IPS-15b (cell line): ENCODE measurements around the gene STOM.

Experiments
- H3K27me3 ChIP-seq: one replicate; pipeline ENCODE4 v1.6.1; 2013; ENCODE audit warnings: low read length; ENCODE audit not compliant: control insufficient read depth, insufficient read depth
- H3K36me3 ChIP-seq: one replicate; pipeline ENCODE4 v1.6.1; 2013; ENCODE audit warnings: low read length; ENCODE audit not compliant: control insufficient read depth, insufficient read depth
- H3K4me1 ChIP-seq: one replicate; pipeline ENCODE4 v1.6.1; 2013; ENCODE audit warnings: mild to moderate bottlenecking, low read length; ENCODE audit not compliant: control insufficient read depth, insufficient read depth
- H3K4me3 ChIP-seq: one replicate; pipeline ENCODE4 v1.5.1; 2013; ENCODE audit warnings: low read depth, low read length
- H3K9ac ChIP-seq: one replicate; pipeline ENCODE4 v1.6.1; 2013; ENCODE audit warnings: low read depth, mild to moderate bottlenecking, low read length
- H3K9me3 ChIP-seq: one replicate; pipeline ENCODE4 v1.6.1; 2013; ENCODE audit warnings: mild to moderate bottlenecking, low read length; ENCODE audit not compliant: control insufficient read depth, insufficient read depth

STOM gene

DNA sequence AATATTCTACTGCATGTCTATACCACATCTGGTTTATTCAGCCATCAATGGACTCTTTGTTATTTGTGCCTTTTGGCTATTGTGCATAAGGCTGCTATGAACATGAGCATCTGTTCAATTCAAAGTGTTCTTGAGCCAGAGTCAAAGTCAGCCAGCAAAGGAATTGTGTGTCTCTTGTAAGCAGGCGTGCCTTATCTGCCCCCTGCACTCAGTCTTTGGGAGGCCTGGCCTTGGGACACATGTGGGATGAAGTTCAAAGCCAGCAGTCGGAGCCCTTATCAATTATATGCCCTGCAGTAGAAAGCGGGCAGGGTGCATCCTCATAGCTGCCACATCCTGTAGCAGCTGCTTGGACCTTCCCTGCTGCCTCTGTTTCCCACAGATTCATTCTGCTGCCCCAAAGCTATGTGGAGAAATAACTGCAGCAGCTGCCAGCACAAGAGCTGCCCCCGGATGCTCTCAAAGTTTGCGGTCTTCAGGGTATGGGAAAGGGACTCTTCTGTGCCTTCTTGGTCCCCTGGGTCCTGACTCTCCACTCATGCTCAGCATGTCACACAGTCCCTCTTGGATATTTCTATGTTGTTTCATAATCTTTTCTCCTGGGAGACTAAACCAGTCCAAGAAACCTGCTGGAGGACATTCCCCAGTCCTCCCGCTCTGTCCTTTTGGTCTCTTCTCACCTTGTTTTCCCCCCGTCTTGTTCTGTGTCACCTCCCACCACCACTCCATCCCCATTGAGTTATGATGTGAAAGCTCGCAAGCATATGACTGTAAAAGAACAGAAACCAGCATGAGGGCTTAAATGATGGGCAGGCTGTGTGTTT, 35.9 kb downstream of the STOM start:
- H3K27me3 ChIP-seq = no peaks in the 10 kb centered on the region
- no peaks in the 10 kb centered on the region for H3K9me3 ChIP-seq
- H3K4me3 ChIP-seq = no peak overlapping the region
- no peak overlapping the region for H3K9ac ChIP-seq
- H3K36me3 ChIP-seq = peaks cover 5% of the 10 kb centered on the region
- no peaks in the 10 kb centered on the region for H3K4me1 ChIP-seq

DNA sequence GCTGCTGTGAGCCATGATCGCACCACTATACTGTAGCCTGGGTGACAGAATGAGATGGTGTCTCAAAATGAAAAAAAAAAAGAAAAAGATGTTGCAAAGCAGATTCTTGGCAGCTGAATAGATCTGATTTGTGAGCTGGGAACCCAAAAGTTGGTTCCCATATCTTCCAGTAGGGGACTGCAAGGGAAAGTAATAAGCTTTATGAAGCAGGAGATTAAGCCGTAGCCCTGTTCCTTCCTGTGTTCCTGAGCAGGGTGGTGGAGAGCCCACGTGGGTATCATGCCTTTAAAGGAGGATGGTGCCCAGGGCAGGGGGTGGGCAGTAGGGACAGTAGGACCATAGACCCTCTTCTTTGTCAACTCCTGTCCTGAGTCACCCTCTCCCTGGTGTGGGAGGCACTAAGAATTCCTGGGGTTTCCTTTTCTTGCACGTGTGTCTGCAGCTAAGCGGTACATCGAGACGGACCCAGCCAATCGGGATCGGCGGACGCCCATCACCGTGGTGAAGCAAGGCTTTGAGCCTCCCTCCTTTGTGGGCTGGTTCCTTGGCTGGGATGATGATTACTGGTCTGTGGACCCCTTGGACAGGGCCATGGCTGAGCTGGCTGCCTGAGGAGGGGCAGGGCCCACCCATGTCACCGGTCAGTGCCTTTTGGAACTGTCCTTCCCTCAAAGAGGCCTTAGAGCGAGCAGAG, 37.9 kb downstream of the STOM start:
- H3K27me3 ChIP-seq = no peaks in the 10 kb centered on the region
- no peak overlapping the region for H3K4me3 ChIP-seq
- H3K9me3 ChIP-seq = no peaks in the 10 kb centered on the region
- H3K9ac ChIP-seq = no peak overlapping the region
- H3K36me3 ChIP-seq = peaks cover 11% of the 10 kb centered on the region
- H3K4me1 ChIP-seq = no peaks in the 10 kb centered on the region

DNA sequence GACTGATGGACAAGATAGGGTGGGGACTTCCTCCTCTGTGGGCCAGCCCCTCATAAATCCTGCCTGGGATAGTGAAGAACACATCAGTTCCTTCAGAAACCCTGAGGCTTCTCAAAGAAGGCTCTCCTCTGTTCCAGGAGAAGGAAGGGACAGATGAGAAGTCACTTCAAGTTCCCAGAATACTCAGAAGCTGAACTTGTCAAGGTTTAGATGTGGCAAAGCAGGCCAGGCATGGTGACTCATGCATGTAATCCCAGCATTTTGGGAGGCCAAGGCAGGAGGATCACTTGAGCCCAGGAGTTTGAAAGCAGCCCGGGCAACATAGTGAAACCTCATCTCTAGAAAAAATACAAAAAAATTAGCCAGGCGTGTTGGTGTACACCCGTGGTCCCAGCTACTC, 38.5 kb downstream of the STOM start:
- Histone ChIP-seq H3K4me1 (no peaks in the 10 kb centered on the region), H3K27me3 (no peaks in the 10 kb centered on the region), H3K36me3 (peaks cover 15% of the 10 kb centered on the region), H3K9me3 (no peaks in the 10 kb centered on the region), H3K9ac (no peak overlapping the region), H3K4me3 (no peak overlapping the region)

DNA sequence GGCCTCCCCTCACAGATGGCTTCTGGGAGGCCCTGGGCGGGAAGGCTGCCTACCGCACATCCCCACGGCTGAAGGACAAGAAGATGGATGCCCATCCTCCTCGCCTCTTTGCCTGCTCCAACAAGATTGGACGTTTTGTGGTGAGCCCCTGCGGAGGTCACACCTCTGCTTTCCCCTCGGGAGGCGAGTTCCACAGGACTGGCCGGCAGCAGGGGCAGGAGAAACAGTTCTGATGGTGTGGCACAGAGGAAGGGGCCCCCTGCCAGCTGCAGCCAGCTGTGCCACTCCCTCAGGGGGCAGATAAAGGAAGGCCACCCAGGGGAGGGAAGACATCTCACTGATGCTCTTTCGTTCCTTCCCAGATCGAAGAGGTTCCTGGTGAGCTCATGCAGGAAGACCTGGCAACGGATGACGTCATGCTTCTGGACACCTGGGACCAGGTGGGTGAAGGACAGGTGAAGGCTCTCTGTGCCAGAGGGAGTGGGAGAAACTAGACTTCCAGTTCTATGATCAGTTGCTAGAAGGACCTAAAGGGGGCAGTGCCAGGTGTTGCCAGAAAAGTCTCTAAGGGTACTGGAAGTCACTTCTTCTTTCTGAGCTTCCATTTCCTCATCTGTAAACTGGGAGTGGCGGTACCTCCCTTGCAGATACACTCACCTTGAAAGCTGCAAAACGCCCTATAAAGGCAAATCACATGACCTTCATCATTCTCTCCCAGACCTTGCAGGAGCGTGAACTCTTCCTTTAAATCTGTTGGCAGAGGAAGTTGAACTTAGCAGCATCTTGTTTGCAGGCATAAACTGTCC, 41.0 kb downstream of the STOM start:
- Histone ChIP-seq H3K4me3 (no peak overlapping the region), H3K4me1 (no peaks in the 10 kb centered on the region), H3K9ac (no peak overlapping the region), H3K36me3 (peaks cover 19% of the 10 kb centered on the region), H3K9me3 (no peaks in the 10 kb centered on the region), H3K27me3 (no peaks in the 10 kb centered on the region)

DNA sequence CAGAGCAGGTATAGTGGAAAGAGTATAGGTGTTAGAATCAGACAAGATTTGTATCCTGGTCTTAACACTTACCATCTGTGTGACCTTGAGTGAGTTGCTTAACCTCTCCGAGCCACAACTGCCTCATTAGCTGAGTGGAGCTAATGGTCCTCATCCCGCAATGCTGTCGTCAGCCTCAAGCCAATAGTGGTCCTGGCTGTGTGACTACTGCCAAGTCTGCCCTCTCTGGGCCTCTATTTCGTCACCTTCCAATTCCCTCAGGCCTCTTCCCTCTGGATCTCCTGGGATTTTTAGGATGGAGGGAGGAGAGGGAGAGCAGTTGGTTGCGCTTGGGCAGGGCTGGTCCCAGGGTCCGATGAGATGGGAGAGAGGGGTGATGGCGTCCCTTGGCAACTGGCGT, 41.6 kb downstream of the STOM start:
- no peaks in the 10 kb centered on the region for H3K4me1 ChIP-seq
- H3K9ac ChIP-seq = no peak overlapping the region
- no peaks in the 10 kb centered on the region for H3K27me3 ChIP-seq
- H3K9me3 ChIP-seq = no peaks in the 10 kb centered on the region
- no peak overlapping the region for H3K4me3 ChIP-seq
- H3K36me3 ChIP-seq = peaks cover 19% of the 10 kb centered on the region

DNA sequence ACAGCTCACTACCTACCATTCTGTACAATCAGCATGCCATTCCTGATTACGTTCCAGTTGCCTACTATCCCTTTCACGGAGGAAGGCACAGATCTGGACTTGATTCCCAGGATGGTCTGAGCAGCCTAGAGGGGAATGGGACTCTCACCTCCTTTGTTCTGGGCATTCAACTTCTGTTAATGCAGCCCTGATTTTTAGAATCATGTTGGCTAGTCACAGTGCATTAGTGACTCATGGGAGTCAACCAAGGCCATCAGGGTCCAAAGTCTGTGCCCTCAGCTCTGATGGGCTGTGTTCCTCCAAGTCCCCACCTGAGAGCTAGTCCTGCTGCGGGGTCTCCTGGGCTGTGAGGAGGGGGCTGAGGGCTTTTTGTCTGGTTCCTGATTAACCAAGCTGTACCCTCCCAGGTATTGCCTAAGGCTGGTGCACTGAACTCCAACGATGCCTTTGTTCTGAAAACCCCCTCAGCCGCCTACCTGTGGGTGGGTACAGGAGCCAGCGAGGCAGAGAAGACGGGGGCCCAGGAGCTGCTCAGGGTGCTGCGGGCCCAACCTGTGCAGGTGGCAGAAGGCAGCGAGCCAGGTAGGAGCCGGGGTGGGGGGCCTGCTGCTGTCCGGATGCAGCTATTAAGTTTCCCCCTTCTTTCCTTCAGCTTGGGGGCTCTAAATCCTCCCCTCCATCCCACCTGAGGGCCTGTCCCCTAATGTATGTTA, 43.0 kb downstream of the STOM start:
- Histone ChIP-seq H3K9ac (no peak overlapping the region), H3K27me3 (no peaks in the 10 kb centered on the region), H3K4me1 (no peaks in the 10 kb centered on the region), H3K36me3 (peaks cover 19% of the 10 kb centered on the region), H3K4me3 (no peak overlapping the region), H3K9me3 (no peaks in the 10 kb centered on the region)

DNA sequence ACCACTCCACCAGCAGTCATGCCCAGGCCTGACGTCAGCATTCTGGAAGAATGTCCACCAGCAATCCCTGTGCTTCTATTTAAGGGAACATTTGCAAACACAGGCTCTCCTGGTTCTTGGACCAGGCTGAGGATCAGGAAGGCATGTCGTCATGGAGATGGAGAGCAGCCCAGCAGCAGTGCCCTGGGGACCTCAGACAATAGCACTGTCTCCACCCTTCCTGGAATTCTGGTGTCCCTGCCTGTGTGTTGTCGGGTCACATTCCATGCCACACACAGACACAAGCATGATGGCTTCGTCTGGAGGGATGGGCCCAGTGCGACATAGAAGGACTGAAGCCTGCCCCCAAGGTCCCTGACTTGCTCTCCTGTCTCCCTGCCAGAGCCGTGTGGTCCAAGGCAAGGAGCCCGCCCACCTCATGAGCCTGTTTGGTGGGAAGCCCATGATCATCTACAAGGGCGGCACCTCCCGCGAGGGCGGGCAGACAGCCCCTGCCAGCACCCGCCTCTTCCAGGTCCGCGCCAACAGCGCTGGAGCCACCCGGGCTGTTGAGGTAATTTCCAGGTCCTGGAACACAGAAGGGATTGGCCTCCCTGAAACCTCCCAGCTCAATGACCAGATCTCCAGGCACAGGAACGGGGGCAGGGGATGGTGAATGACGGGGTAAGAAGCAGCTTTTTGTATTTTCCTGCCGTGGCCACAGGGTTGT, 43.8 kb downstream of the STOM start:
- Histone ChIP-seq H3K9me3 (no peaks in the 10 kb centered on the region), H3K36me3 (peaks cover 19% of the 10 kb centered on the region), H3K9ac (no peak overlapping the region), H3K4me1 (no peaks in the 10 kb centered on the region), H3K27me3 (no peaks in the 10 kb centered on the region), H3K4me3 (no peak overlapping the region)

DNA sequence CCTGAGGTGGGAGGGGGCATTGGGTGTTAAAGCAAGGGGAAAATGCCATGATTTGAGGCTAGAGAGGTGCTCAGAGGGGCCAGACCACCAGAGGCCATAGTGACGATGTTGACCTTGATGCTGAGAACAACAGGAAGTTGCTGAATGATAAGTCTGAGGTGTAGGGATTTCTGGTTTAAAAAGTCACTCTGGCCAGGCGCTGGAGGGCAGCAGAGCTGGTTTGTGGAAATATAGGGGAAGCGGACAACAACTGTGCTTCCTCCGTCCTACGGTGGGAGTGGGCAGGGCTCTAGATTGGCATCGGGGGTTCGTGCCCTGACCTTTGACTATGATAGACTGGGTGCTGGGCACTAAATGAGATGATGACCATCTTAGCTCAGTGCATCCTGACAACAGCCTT, 44.7 kb downstream of the STOM start:
- Histone ChIP-seq H3K36me3 (peaks cover 14% of the 10 kb centered on the region), H3K9ac (no peak overlapping the region), H3K4me1 (no peaks in the 10 kb centered on the region), H3K27me3 (no peaks in the 10 kb centered on the region), H3K4me3 (no peak overlapping the region), H3K9me3 (no peaks in the 10 kb centered on the region)

DNA sequence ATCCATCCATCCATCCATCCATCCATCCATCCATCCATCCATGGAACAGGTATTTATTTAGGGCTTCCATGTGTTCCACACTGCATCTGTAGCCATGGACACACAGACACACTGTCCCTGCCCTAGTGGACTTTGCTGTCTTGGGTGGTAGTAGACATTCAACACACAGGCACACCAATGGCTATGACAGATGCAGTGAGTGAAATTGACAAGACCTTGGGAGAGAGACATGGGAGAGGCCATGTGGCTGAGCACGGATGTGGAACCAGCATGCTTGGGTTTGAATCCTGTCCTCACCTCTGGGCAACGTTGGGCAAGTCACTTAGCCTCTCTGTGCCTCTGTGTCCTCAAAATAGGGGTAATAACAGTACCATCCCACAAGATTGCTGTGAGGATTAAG, 45.3 kb downstream of the STOM start:
- H3K36me3 ChIP-seq = peaks cover 14% of the 10 kb centered on the region
- no peaks in the 10 kb centered on the region for H3K27me3 ChIP-seq
- H3K9ac ChIP-seq = no peak overlapping the region
- no peaks in the 10 kb centered on the region for H3K9me3 ChIP-seq
- no peak overlapping the region for H3K4me3 ChIP-seq
- no peaks in the 10 kb centered on the region for H3K4me1 ChIP-seq

DNA sequence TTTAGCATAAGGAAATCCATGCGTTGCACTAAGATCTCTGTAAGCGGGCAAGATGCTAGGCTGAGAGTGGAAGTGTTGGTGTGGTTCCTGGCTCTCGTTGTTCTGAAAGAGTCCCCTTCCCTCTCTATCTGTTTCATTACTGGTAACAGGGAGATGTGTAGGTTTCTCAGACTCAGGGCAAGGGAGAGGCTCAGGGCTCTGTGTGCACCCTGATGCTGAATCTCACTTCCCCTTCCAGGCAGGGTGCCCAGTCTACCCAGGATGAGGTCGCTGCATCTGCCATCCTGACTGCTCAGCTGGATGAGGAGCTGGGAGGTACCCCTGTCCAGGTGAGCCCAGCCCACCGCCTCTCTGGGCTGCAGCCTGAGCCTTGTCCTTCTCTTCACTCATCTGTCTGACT, 45.7 kb downstream of the STOM start:
- no peaks in the 10 kb centered on the region for H3K27me3 ChIP-seq
- no peaks in the 10 kb centered on the region for H3K4me1 ChIP-seq
- peaks cover 14% of the 10 kb centered on the region for H3K36me3 ChIP-seq
- no peaks in the 10 kb centered on the region for H3K9me3 ChIP-seq
- no peak overlapping the region for H3K9ac ChIP-seq
- no peak overlapping the region for H3K4me3 ChIP-seq
